H4 (cell line): Measurements from ENCODE around the gene ABHD2. TPM values are rescaled to one million over a fixed set of nuclear protein-coding genes. Genes with fewer than 3 reads are reported as not detected.
A peak's percentile ranks its signal among the peaks of the same experiment; 100 is the strongest.

Experiments
- DNase-seq: peaks from one replicate; pipeline ENCODE4 v3.0.0-alpha.2; 2015; ENCODE audit warnings: low spot score
- total RNA-seq: library from RNA; depleted of rRNA; stranded (reverse); fragments of >200 nt; shearing (Covaris generic); gene quantifications from 2 replicates; pipeline ENCODE4 v1.2.3, GENCODE V29; 2014

The ABHD2 gene
- total RNA-seq, 1 experiment from 2014 or later, result 19.0 TPM

GRCh38 chr15:89165677-89166076 lies 77.4 kb downstream of the ABHD2 start:
- DNase-seq, result no peak

- peak; percentile 85 for DNase-seq
Measured at GRCh38 chr15:89167267-89168176, 79.3 kb downstream of the ABHD2 start.

GRCh38 chr15:89168316-89168833 lies 80.1 kb downstream of the ABHD2 start:
- no peak for DNase-seq

- DNase-seq, result no peak
Measured at GRCh38 chr15:89170364-89170763, 82.1 kb downstream of the ABHD2 start.

DNA sequence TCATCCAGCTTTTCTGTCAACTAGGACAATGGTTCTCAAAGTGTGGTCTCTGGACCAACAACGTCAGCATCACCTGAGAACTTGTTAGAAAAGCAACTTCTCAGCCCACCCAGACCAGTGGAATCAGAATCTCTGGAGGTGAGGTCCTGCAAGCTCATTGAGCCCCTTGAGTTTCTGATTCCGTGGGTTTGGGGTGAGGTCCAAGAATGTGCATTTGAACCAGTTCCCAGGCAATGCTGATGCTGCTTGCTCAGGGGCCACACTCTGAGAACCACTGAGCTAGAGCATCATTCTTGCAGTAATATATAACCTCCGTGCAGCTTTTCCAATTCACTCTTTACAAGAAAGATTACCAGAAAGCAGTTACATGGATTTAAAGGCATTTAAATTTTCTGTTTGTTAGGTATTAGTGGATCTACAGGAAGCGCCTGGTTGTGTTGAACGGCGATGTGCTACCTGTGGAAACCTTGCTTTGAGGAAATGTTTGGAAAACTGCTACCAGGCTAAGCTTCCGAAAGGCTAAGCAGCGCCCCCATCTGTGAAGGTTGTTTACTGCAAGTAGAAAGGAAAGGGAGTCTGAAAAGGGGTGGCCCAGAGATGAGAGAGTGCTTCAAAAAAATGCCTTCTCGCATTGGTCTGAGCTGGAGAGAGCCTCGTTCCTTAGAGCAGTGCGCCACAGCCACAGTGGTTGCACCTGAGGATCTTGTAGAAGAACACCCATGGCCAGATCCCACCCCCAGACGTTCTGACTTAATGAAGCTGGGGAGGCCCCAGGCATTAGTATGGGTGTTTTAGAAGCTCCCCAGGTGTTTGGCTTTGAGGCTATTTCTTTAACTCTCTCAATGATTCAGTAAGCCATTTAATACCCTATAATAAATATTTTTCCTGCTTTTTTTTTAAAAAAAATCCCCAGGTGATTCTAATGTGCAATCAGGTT lies 83.1 kb downstream of the ABHD2 start:
- peak; percentile 26 for DNase-seq

- DNase-seq, result no peak
Measured at GRCh38 chr15:89172921-89173320, 84.7 kb downstream of the ABHD2 start.

GRCh38 chr15:89174476-89174875 lies 86.2 kb downstream of the ABHD2 start:
- no peak for DNase-seq

GRCh38 chr15:89175617-89176191 lies 87.4 kb downstream of the ABHD2 start:
- DNase-seq, result no peak

GRCh38 chr15:89177116-89177515 lies 88.9 kb downstream of the ABHD2 start:
- no peak for DNase-seq

- peak; percentile 75 for DNase-seq
Measured at GRCh38 chr15:89177633-89178306, 89.5 kb downstream of the ABHD2 start.

DNA sequence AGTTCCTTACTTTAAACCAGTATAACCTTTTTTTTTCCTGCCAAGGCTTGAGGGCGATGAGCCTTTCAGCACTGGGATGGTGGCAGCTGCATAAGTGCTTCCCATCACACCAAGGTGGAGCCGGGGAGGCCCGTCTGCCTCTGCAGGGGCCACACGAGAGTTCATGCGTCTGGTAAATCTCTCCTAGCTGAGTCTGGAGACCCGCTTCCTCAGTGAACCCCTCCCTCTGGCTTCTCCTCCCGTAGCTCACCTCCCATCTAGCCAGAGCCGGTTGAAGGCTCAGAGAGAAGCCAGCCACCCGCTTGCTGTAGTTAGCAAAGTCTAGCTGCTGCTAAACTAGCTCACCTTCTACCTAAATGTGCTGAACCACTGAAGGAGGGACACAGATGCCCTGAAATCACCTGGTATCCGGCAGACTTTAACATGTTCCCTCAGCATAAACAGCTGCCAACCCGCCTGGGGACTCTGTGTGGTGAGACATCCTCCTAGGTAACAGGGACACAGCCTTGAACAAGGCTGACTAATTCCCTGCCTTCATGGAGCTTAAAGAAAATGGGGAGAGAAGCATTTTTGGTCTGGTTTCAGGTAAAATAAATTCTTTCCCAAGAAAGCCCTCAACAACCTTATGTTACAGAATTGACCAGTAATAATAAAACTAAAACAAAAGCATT lies 90.2 kb downstream of the ABHD2 start:
- DNase-seq, result no peak

DNA sequence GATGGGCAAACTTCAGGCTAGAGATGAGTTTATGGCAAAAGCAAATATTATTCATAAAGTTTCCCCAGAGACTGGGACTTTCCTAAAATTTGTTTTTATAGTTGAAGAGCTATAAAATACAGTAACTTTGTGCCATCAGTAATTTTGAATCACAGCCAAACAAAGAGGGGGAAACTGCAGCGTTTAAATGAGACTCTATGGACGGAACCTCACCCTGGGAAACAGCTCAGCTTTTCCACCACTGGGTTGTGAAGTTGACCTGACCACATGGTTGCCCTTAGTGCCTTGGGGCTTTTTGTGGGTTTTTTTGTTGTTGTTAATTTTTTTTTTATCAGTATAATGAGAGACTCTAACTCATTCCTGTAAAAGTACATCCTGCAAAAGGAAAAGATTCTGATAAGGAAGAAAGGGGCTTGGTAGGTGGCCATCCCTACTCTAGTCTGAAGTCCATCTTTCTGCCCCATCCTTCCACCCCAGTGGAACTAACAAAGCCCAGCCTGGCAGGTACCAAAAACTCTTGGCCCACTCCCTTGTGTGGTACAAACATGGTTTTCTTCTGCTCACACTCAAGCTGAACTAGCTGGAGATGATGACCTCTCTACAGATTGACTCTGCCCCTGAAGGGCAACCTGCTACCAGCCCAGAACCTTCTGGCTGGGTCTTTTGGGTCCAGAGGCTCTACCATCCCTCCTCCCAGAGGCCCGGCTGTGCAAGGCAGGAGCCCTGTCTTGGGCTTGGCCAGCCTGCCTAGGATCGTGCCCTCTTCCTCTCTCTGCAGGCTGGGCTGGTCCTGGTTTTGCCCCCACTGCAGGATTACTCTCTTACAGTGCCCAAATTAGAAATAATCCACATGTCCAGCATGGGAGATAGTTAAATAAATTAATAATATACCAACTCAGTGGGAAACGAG lies 92.0 kb downstream of the ABHD2 start:
- DNase-seq, result peak; percentile 17

GRCh38 chr15:89184357-89184756 lies 96.1 kb downstream of the ABHD2 start:
- no peak for DNase-seq

- DNase-seq, result no peak
Measured at GRCh38 chr15:89184886-89185526, 96.8 kb downstream of the ABHD2 start.

- no peak for DNase-seq
Measured at GRCh38 chr15:89186803-89187202, 98.5 kb downstream of the ABHD2 start.

DNA sequence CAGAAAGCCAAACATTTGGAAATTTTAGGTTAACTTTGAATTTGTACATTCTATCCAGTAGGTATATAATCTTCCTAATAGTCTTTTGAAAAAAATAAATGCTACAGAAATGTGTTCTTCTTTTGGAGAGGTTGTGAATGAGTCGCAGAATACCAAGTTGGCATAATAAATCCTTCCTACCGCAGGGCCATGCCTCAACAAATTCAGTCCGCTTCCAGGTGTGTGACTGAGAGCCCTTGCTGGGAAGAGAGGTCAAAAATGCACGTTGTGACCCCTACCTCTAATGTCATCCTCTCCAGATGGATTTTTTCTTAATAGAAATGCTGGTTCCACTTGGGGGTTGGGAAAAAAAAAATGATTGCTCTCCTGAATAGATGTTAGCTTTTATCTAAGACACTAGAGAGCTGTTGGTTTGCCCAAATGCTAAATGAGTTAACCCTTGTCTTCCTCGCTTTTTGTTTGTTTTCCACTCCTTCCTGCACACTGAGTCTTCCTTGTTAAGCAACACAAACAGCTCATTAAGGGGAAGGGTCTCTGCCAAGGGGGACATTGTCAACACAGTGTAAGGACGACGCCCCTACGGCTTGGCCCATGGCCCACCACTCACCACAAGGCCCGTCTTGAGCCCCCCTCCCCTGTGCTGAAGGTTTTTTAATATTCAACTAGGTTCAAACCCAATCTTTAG lies 99.2 kb downstream of the ABHD2 start:
- no peak for DNase-seq

- no peak for DNase-seq
Measured at GRCh38 chr15:89187986-89188514, 99.8 kb downstream of the ABHD2 start.

- no peak for DNase-seq
Measured at GRCh38 chr15:89192136-89192535, 103.9 kb downstream of the ABHD2 start.
